Liver (tissue), 9 donors: ENCODE results near the gene COL9A3. TPM values are rescaled to one million over a fixed set of nuclear protein-coding genes. Genes with fewer than 3 reads are reported as not detected.

Experiments used
- DNase-seq: peaks from one replicate; pipeline ENCODE4 v3.0.0-alpha.2; 2017; ENCODE audit warnings: low spot score
- H3K27ac ChIP-seq, 2 donors: one replicate each; pipeline ENCODE4 v1.7.0; 2013; ENCODE audit warnings: inconsistent platforms in 2 of 2, low read length in 2 of 2, control low read depth in 1 of 2, low read depth in 1 of 2, mild to moderate bottlenecking in 1 of 2
- H3K27me3 ChIP-seq, 4 donors: one replicate each; pipeline versions ENCODE4 v1.6.1 to v1.7.0; 2013; ENCODE audit warnings: low read length in 3 of 4, inconsistent platforms in 1 of 4, mild to moderate bottlenecking in 1 of 4, moderate library complexity in 1 of 4; ENCODE audit not compliant: control insufficient read depth in 4 of 4, insufficient read depth in 4 of 4
- H3K36me3 ChIP-seq, 4 donors: one replicate each; pipeline versions ENCODE4 v1.6.1 to v1.7.0; 2013; ENCODE audit warnings: low read length in 3 of 4, mild to moderate bottlenecking in 3 of 4, low read depth in 1 of 4, moderate library complexity in 1 of 4; ENCODE audit not compliant: control insufficient read depth in 4 of 4, insufficient read depth in 3 of 4
- H3K4me1 ChIP-seq, 4 donors: one replicate each; pipeline versions ENCODE4 v1.6.1 to v1.7.0; 2013; ENCODE audit warnings: low read length in 3 of 4, mild to moderate bottlenecking in 3 of 4, moderate library complexity in 1 of 4; ENCODE audit not compliant: control insufficient read depth in 4 of 4, insufficient read depth in 4 of 4
- H3K4me3 ChIP-seq, 3 donors: one replicate each; pipeline versions ENCODE4 v1.6.1 to v1.7.0; 2013; ENCODE audit warnings: low read length in 3 of 3, control low read depth in 1 of 3, low read depth in 1 of 3, mild to moderate bottlenecking in 1 of 3
- H3K9ac ChIP-seq, 2 donors: one replicate each; pipeline ENCODE4 v1.7.0; 2013; ENCODE audit warnings: low read length in 2 of 2, mild to moderate bottlenecking in 2 of 2, moderate library complexity in 2 of 2, control low read depth in 1 of 2, low read depth in 1 of 2
- H3K9me3 ChIP-seq, 4 donors: one replicate each; pipeline versions ENCODE4 v1.6.1 to v1.7.0; 2013; ENCODE audit warnings: low read length in 3 of 4; ENCODE audit not compliant: control insufficient read depth in 4 of 4
- CTCF ChIP-seq: fragments of 150-350 bp; IDR thresholded peaks from 2 replicates; pipeline ENCODE4 v1.5.1; 2017; ENCODE audit warnings: improper control_type of control experiment, low read depth, low read length; ENCODE audit not compliant: missing input control
- EGR1 ChIP-seq, 2 donors: IDR thresholded peaks; 2 replicates each; pipeline ENCODE4 v1.6.1; 2016 to 2018; ENCODE audit warnings: antibody characterized with exemption in 2 of 2, low read depth in 2 of 2
- FOXA1 ChIP-seq: IDR thresholded peaks from 2 replicates; pipeline ENCODE4 v1.6.1; 2016; ENCODE audit warnings: antibody characterized with exemption
- FOXA2 ChIP-seq: IDR thresholded peaks from 2 replicates; pipeline ENCODE4 v1.6.1; 2016; ENCODE audit warnings: antibody characterized with exemption
- GABPA ChIP-seq, 2 donors: IDR thresholded peaks in 1 of 2; conservative IDR thresholded peaks in 1 of 2; 2 replicates each; pipeline ENCODE4 v1.6.1; 2016; ENCODE audit warnings: antibody characterized with exemption in 2 of 2, mild to moderate bottlenecking in 1 of 2, moderate library complexity in 1 of 2
- HNF4A ChIP-seq, 2 donors: conservative IDR thresholded peaks; 2 replicates each; pipeline ENCODE4 v1.6.1; 2016; ENCODE audit warnings: antibody characterized with exemption in 2 of 2, mild to moderate bottlenecking in 2 of 2
- HNF4G ChIP-seq: IDR thresholded peaks from 2 replicates; pipeline ENCODE4 v1.6.1; 2016; ENCODE audit warnings: antibody characterized with exemption
- JUND ChIP-seq, 2 donors: IDR thresholded peaks; 2 replicates each; pipeline ENCODE4 v1.6.1; 2016; ENCODE audit warnings: antibody characterized with exemption in 2 of 2
- MAX ChIP-seq: IDR thresholded peaks from 2 replicates; pipeline ENCODE4 v1.6.1; 2016; ENCODE audit warnings: antibody characterized with exemption
- NR2F2 ChIP-seq: IDR thresholded peaks from 2 replicates; pipeline ENCODE4 v1.6.1; 2016; ENCODE audit warnings: antibody characterized with exemption
- RAD21 ChIP-seq, 2 donors: IDR thresholded peaks; 2 replicates each; pipeline ENCODE4 v1.6.1; 2016; ENCODE audit warnings: antibody characterized with exemption in 2 of 2, mild to moderate bottlenecking in 2 of 2
- REST ChIP-seq: IDR thresholded peaks from 2 replicates; pipeline ENCODE4 v1.6.1; 2016; ENCODE audit warnings: antibody characterized with exemption, mild to moderate bottlenecking
- RXRA ChIP-seq, 2 donors: IDR thresholded peaks; 2 replicates each; pipeline ENCODE4 v1.6.1; 2017 to 2018; ENCODE audit warnings: antibody characterized with exemption in 2 of 2, mild to moderate bottlenecking in 1 of 2
- SP1 ChIP-seq: IDR thresholded peaks from 2 replicates; pipeline ENCODE4 v1.6.1; 2018; ENCODE audit warnings: antibody characterized with exemption, mild to moderate bottlenecking
- TAF1 ChIP-seq: conservative IDR thresholded peaks from 2 replicates; pipeline ENCODE4 v1.6.1; 2016; ENCODE audit warnings: antibody characterized with exemption, mild to moderate bottlenecking
- YY1 ChIP-seq: IDR thresholded peaks from 2 replicates; pipeline ENCODE4 v1.6.1; 2016; ENCODE audit warnings: antibody characterized with exemption, mild to moderate bottlenecking
- ZBTB33 ChIP-seq: IDR thresholded peaks from 2 replicates; pipeline ENCODE4 v1.6.1; 2016; ENCODE audit warnings: antibody characterized with exemption
- WGBS: extraction: QIAGEN DNeasy Blood & Tissue Kit; methylation state at CpG from one replicate; pipeline ENCODE4 v1.1.7; 2013; 5-methylcytosine and 5-hydroxymethylcytosine counted together
- polyA plus RNA-seq, 2 donors: library from polyadenylated mRNA; stranded (reverse) in 1 of 2; unstranded in 1 of 2; fragments of 200-250 nt in 1 of 2; fragments of >200 nt in 1 of 2; fragmentation: Nextera tagmentation in 1 of 2; extraction: Ambion mirVana in 1 of 2; gene quantifications; one replicate each; pipeline versions ENCODE4 v1.2.1 to v1.2.3, GENCODE V29; 2013 to 2015
- total RNA-seq, 2 donors: library from RNA; depleted of rRNA; stranded (reverse); fragments of >200 nt; gene quantifications; one replicate each; pipeline ENCODE4 v1.2.3, GENCODE V29; 2014
- TF ChIP-seq, protein P1 (sequence below): IDR thresholded peaks from 2 replicates; pipeline ENCODE4 v1.6.1; 2016; ENCODE audit warnings: antibody characterized with exemption
- donor health status: healthy.
- donor health status: healthy.
- donor health status: healthy.
- donor health status: healthy.
- donor health status: healthy.

The COL9A3 gene
- total and polyA plus RNA-seq, 4 donors, result 0.92 to 2.0 (median 1.1) TPM

DNA sequence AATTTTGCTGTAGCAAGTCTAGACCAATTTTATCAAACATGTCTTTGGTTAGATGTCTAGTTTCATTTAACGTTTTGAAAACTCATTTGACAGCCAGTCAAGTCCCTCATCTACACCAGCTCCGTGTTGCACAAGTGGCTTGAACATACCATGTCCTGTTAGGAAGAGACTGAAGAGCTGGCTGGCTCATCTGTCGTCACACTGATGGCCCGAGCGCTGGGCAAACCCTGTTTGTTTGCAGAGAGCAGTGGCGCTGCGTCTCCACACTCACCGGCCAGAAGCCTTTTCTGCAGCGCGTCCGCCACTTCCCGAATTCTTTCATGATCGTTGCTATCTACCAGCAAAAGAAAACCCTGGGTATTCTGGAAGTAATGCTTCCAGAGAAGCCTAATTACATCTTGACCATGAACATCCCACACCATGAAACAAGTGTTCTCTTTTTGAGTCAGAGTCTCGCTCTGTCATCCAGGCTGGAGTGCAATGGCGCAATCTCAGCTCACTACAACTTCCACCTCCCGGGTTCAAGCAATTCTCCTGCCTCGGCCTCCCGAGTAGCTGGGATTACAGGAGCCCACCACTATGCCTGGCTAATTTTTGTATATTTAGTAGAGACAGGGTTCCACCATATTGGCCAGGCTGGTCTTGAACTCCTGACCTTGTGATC, 55.5 kb downstream of the COL9A3 start:
- 35% methylated on average over 18 of the region's 18 CpGs for WGBS
- no peak for TF ChIP-seq GABPA (IDR thresholded peaks at IDR 0.05 in 1 of 2, conservative IDR thresholded peaks at IDR 0.05 in 1 of 2)
- TF ChIP-seq HNF4G, result no peak
- TF ChIP-seq SP1, result peak; percentile 26
- TF ChIP-seq YY1, result peak; percentile 13
- no peak for TF ChIP-seq EGR1 (IDR thresholded peaks at IDR 0.05; ENCODE audit: low read depth in 2 of 2)
- peak; percentile 10 to 42 for TF ChIP-seq RAD21 (IDR thresholded peaks at IDR 0.05)
- no peak for TF ChIP-seq ZBTB33
- no peak for TF ChIP-seq TAF1
- peak; percentile 17 to 20 for TF ChIP-seq HNF4A (conservative IDR thresholded peaks at IDR 0.05)
- no peak for TF ChIP-seq RXRA (IDR thresholded peaks at IDR 0.05)
- TF ChIP-seq REST, result no peak
- DNase-seq, result no peak
- H3K9ac ChIP-seq, result no peak overlapping the region
- H3K4me3 ChIP-seq, result no peak overlapping the region
- H3K36me3 ChIP-seq, result no peaks in the 10 kb centered on the region
- H3K27ac ChIP-seq, result no peak overlapping the region
- no peaks in the 10 kb centered on the region for H3K27me3 ChIP-seq
- no peaks in the 10 kb centered on the region for H3K9me3 ChIP-seq
- H3K4me1 ChIP-seq, result peaks cover 0 to 9% (median 3%) of the 10 kb centered on the region in 4 donors

GRCh38 chr20:62872862-62873261, 56.0 kb downstream of the COL9A3 start:
- H3K9ac ChIP-seq, result no peak overlapping the region
- no peaks in the 10 kb centered on the region for H3K9me3 ChIP-seq
- no peak overlapping the region for H3K4me3 ChIP-seq
- H3K27me3 ChIP-seq, result no peaks in the 10 kb centered on the region
- no peak overlapping the region for H3K27ac ChIP-seq
- H3K4me1 ChIP-seq, result peaks cover 0 to 9% (median 4%) of the 10 kb centered on the region in 4 donors
- no peak for DNase-seq
- 88% methylated on average over 6 of the region's 6 CpGs for WGBS
- no peaks in the 10 kb centered on the region for H3K36me3 ChIP-seq
- TF ChIP-seq FOXA1, result no peak
- no peak for TF ChIP-seq ZBTB33
- TF ChIP-seq HNF4G, result no peak
- TF ChIP-seq FOXA2, result no peak
- no peak for TF ChIP-seq JUND (IDR thresholded peaks at IDR 0.05)
- no peak for TF ChIP-seq RXRA (IDR thresholded peaks at IDR 0.05)
- no peak for TF ChIP-seq RAD21 (IDR thresholded peaks at IDR 0.05)
- TF ChIP-seq REST, result no peak
- TF ChIP-seq CTCF, result no peak
- no peak for TF ChIP-seq YY1
- no peak for TF ChIP-seq NR2F2
- TF ChIP-seq SP1, result no peak
- TF ChIP-seq MAX, result no peak
- no peak for TF ChIP-seq TAF1
- no peak for TF ChIP-seq GABPA (IDR thresholded peaks at IDR 0.05 in 1 of 2, conservative IDR thresholded peaks at IDR 0.05 in 1 of 2)
- TF ChIP-seq, protein P1, sequence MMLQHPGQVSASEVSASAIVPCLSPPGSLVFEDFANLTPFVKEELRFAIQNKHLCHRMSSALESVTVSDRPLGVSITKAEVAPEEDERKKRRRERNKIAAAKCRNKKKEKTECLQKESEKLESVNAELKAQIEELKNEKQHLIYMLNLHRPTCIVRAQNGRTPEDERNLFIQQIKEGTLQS, result no peak
